Activated CD8-positive, alpha-beta memory T cell treated with anti-CD3 and anti-CD28 coated beads, Interleukin-2, amount 50 U/mL, for 1 hour (primary cell): Measurements from ENCODE around the gene RNF111.

Experiments
- DNase-seq: peaks from one replicate; pipeline ENCODE4 v3.0.0-alpha.2; 2020; ENCODE audit errors: extremely low read depth

Gene RNF111

DNA sequence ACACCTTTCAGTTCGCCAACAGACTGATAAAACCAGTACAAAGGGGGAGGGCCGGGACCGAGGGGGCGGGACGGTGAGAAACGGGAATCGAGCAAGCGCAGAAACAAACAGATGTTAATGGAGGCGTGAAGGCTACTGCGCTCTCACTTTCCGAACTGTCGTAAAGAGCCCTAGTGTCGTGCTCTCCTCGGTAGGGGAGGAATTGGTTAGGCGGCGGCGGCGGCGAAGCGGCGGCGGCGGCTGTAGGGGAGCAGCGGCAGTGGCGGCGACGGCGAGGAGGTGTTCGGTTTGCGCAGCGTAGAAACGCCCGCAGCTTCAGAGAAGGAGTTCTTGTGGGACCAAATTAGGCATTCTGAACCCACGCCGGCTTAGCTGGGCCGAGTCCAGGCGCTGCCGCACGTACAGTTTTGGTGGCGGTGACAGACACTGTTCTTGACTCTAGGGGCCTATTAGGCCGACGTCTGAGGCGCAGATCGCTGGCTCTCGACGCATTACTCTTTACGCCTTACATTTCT, at the start of gene RNF111:
Gene RNF111 (plus strand): TSS at position 173 of the 515 bp plus-strand sequence. CDS start 43,160 bp downstream, outside the sequence.
- DNase-seq: peak; percentile 81

DNA sequence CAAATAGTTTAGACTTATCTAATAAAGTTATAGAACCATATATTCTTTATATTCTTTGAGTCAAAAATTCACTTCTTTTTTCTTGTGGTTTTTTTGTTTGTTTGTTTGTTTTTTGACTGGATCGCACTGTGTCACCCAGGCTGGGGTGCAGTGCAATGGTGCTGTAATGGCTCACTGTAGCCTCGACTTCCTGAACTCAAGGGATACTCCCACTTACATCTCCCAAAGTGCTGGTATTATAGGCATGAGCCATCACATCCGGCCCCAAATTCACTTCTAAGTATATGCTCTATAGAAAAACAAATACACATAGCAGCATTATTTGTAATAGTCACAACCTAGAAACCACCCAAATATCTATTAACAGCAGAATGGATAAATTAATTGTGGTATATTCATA, 40.3 kb upstream of the RNF111 start:
- DNase-seq: no peak

- DNase-seq: no peak
Measured at GRCh38 chr15:58951388-58952007, 36.0 kb upstream of the RNF111 start.

GRCh38 chr15:58952751-58953150, 34.7 kb upstream of the RNF111 start:
- no peak for DNase-seq

GRCh38 chr15:58957101-58957973, 30.1 kb upstream of the RNF111 start:
- DNase-seq: peak; percentile 31

DNA sequence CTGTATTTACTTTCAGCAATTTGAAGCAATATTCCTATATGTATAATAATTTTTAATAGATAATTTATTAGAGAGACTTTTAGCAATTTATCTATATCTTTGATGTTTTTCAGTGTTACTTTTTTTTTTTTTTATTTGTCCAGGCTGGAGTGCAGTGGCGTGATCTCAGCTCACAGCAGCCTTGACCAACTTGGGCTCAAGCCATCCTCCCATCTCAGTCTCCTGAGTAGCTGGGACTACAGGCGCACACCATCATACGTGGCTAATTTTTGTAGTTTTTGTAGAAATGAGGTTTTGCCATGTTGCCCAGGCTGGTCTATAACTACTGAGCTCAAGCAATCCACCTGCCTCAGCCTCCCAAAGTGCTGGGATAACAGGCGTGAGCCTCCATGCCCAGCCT, 28.7 kb upstream of the RNF111 start:
- DNase-seq: no peak

GRCh38 chr15:58962136-58962535, 25.3 kb upstream of the RNF111 start:
- no peak for DNase-seq

GRCh38 chr15:58962662-58963565, 24.5 kb upstream of the RNF111 start:
- DNase-seq: no peak

- DNase-seq: no peak
Measured at GRCh38 chr15:58966698-58967097, 20.8 kb upstream of the RNF111 start.

DNA sequence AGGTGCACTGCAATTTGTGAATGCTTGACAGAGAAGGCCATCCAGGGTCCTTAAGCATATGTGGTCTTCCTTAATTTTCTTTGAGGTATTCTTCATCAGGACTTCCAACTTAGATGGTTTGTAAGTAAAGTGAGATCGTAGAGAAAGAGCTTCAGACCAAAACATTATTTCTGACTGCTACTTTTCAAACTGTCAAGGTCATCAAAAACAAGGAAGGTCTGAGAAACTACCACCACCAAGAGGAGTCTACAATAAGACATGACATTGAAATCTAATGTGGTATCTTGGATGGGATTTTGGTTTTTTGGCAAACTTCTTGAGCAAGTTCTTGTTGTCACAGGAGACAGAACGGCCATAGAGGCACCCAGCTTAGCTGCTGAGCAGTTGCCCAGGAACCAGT, 20.0 kb upstream of the RNF111 start:
- no peak for DNase-seq

DNA sequence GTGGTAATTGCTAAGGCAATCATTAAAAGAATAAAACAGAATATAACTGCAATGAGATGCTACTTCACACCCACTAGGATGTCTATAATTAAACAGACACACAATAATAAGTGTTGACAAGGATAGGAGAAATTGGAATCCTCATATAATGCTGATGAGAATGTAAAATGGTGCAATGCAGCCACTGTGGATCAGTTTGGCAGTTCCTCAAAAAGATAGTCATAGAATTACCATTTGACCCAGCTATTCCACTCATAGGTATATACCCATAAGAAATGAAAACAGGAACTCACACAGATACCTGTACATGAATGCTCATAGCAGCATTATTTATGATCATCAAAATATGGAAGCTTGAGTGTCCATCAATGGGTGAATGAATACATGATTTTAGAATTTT, 9.6 kb upstream of the RNF111 start:
- DNase-seq: no peak

DNA sequence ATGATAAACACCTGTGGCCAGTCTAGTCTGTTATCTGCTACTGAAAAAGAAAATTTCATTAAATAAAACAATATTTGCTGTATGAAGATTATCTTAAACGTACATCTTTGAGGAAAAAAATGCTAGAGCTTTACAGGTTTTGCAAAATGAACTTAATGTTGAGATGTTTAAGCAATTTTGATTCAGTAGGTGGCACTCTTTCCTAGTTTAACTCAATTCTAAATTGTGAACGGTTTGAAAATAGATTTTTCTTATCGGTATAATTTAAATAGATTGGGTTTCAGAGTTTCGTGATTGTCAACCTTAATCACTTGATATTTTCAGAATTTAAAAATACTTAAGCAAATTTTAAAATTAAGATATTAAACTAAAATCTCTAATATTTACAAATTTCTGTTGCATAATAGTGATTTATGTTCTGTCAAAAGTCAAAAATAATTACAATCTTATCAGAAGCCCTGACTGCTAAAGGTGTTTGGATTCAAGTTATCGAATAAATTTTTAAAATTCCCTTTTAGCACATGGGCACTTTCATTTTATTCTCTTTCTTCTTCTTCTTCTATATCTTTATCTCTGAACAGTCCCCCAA, 7.0 kb upstream of the RNF111 start:
- no peak for DNase-seq

DNA sequence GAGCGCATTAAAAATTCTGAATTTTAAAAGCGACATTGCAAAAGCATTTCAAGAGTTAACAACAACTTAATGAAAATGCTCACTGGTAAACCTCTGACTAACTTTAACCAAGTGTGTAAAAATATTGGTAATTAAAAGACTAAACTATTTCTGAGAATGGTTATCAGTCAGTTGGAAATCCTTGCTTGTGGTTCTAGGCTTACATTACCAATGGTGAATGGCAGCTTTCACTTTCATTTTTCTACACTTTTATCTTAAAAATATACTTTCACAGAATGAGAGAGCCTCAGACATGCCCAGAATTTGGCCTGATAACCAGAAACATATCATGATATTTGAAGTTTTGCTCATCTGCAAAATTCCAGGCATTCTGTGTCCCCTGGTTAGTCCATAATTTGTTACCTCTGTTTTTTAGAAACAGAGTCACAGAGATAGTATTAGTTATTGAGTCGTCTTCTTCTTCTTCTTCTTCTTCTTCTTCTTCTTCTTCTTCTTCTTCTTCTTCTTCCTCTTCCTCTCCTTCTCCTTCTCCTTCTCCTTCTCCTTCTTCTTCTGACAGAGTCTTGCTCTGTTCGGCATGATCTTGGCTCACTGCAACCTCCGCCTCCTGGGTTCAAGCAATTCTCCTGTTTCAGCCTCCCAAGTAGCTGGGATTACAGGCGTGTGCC, 5.5 kb upstream of the RNF111 start:
- no peak for DNase-seq

- no peak for DNase-seq
Measured at GRCh38 chr15:58983261-58983660, 4.2 kb upstream of the RNF111 start.

GRCh38 chr15:58985443-58985842, 2.0 kb upstream of the RNF111 start:
- DNase-seq: no peak

- DNase-seq: no peak
Measured at GRCh38 chr15:58987036-58987435, 427 bp upstream of the RNF111 start.

GRCh38 chr15:58988006-58988785, 733 bp downstream of the RNF111 start:
- peak; percentile 2 for DNase-seq

DNA sequence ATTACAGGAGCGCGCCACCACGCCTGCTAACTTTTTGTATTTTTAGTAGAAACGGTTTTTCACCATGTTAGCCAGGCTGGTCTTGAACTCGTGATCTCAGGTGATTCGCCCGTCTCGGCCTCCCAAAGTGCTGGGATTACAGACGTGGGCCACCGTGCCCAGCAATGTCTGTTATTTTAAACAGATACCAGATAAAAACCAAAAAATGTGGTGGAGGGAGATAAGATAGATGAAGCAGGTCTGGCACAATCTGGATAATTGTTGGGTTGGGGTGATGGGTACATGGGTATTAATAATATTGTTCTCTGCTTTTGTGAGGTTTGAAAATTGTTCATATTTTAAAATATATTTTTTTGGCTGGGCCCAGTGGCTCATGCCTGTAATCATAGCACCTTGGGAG, 4.7 kb downstream of the RNF111 start:
- DNase-seq: no peak

- no peak for DNase-seq
Measured at GRCh38 chr15:58994906-58995453, 7.5 kb downstream of the RNF111 start.

- no peak for DNase-seq
Measured at GRCh38 chr15:58999694-59000093, 12.2 kb downstream of the RNF111 start.
